IMR-90 (cell line): ENCODE data around the gene ERGIC1. TPM values are rescaled to one million over a fixed set of nuclear protein-coding genes. Genes with fewer than 3 reads are reported as not detected.

Experiments used
- ATAC-seq: fragments of 200-7000 bp; cut with Tn5 transposase; 2 replicates; pipeline ENCODE4 v1.9.1; 2020; ENCODE audit warnings: low read depth, mild to moderate bottlenecking, moderate library complexity
- BruUV-seq: library from RNA; stranded (reverse); fragments of 400-500 nt; replicated peaks from 2 replicates; lab custom pipeline; 2021; lab: Mats Ljungman, UMichigan
- CTCF ChIA-PET: fragments of 300-600 bp; formaldehyde crosslinking; extraction: SDS; loops from one replicate; lab custom pipeline; 2021; ENCODE audit warnings: antibody characterized with exemption; lab: Yijun Ruan, JAX
- POLR2A ChIA-PET: fragments of 300-600 bp; sonication (Branson Sonifier 250); formaldehyde crosslinking; loops from one replicate; lab custom pipeline; 2022; ENCODE audit warnings: antibody characterized with exemption; ENCODE audit not compliant: unreplicated experiment; lab: Charles Lee
- DNase-seq: peaks from one replicate; pipeline ENCODE4 v3.0.0; 2013
- H2AFZ ChIP-seq: replicated peaks from 2 replicates; pipeline ENCODE3; 2013; ENCODE audit warnings: low read length, mild to moderate bottlenecking; ENCODE audit not compliant: poor library complexity
- H2AK5ac ChIP-seq: 2 replicates; pipeline ENCODE4 v1.6.1; 2013; ENCODE audit warnings: low read depth, low read length, inconsistent platforms
- H2AK9ac ChIP-seq: replicated peaks from 2 replicates; pipeline ENCODE3; 2013; ENCODE audit warnings: mild to moderate bottlenecking, low read depth, low read length, moderate library complexity; ENCODE audit not compliant: poor library complexity
- H2BK120ac ChIP-seq: 2 replicates; pipeline ENCODE4 v1.6.1; 2013; ENCODE audit warnings: low read depth, low read length, inconsistent platforms
- H2BK15ac ChIP-seq: 3 replicates; pipeline ENCODE4 v1.6.1; 2013; ENCODE audit warnings: low read depth, low read length, inconsistent platforms
- H2BK20ac ChIP-seq: 2 replicates; pipeline ENCODE4 v1.6.1; 2013; ENCODE audit warnings: low read depth, mild to moderate bottlenecking, inconsistent platforms, low read length, moderate library complexity
- H2BK5ac ChIP-seq: 2 replicates; pipeline ENCODE4 v1.6.1; 2013; ENCODE audit warnings: mild to moderate bottlenecking, low read depth, low read length, inconsistent platforms; ENCODE audit not compliant: poor library complexity, severe bottlenecking
- H3K14ac ChIP-seq: replicated peaks from 2 replicates; pipeline ENCODE4 v1.6.1; 2013; ENCODE audit warnings: low read depth, low read length, inconsistent platforms
- H3K18ac ChIP-seq: 2 replicates; pipeline ENCODE4 v1.6.1; 2013; ENCODE audit warnings: low read depth, low read length, control low read depth
- H3K23ac ChIP-seq: 2 replicates; pipeline ENCODE4 v1.6.1; 2013; ENCODE audit warnings: low read depth, low read length, inconsistent platforms
- H3K27ac ChIP-seq: 2 replicates; pipeline ENCODE4 v1.5.1; 2013; ENCODE audit warnings: mild to moderate bottlenecking, control low read depth, low read length; ENCODE audit not compliant: insufficient read depth
- H3K27me3 ChIP-seq: 2 replicates; pipeline ENCODE4 v1.6.1; 2013; ENCODE audit warnings: low read length; ENCODE audit not compliant: control insufficient read depth, insufficient read depth
- H3K36me3 ChIP-seq: 2 replicates; pipeline ENCODE4 v1.6.1; 2013; ENCODE audit warnings: low read length, mixed read lengths; ENCODE audit not compliant: control insufficient read depth, insufficient read depth
- H3K4ac ChIP-seq: 2 replicates; pipeline ENCODE4 v1.6.1; 2013; ENCODE audit warnings: low read depth, low read length, inconsistent platforms
- H3K4me1 ChIP-seq: 2 replicates; pipeline ENCODE4 v1.6.1; 2013; ENCODE audit warnings: low read length, mixed read lengths; ENCODE audit not compliant: control insufficient read depth, insufficient read depth
- H3K4me2 ChIP-seq: 2 replicates; pipeline ENCODE4 v1.6.1; 2013; ENCODE audit warnings: low read depth, mild to moderate bottlenecking, control low read depth, low read length, moderate library complexity
- H3K4me3 ChIP-seq: 2 replicates; pipeline ENCODE4 v1.5.1; 2013; ENCODE audit warnings: low read depth, mild to moderate bottlenecking, control low read depth, low read length, moderate library complexity; ENCODE audit not compliant: insufficient read depth
- H3K56ac ChIP-seq: 2 replicates; pipeline ENCODE4 v1.6.1; 2013; ENCODE audit warnings: low read length, inconsistent platforms; ENCODE audit not compliant: insufficient read depth; ENCODE audit errors: extremely low read depth
- H3K79me1 ChIP-seq, 2 experiments: 2 replicates each; pipeline ENCODE4 v1.6.1; 2013; ENCODE audit warnings: low read length in 2 of 2, inconsistent platforms in 1 of 2, low read depth in 1 of 2
- H3K9ac ChIP-seq: 2 replicates; pipeline ENCODE4 v1.6.1; 2013; ENCODE audit warnings: low read depth, low read length, control low read depth
- H3K9me1 ChIP-seq: 2 replicates; pipeline ENCODE4 v1.6.1; 2013; ENCODE audit warnings: low read length, inconsistent platforms; ENCODE audit not compliant: insufficient read depth
- H3K9me3 ChIP-seq: 2 replicates; pipeline ENCODE4 v1.6.1; 2013; ENCODE audit warnings: low read length; ENCODE audit not compliant: control insufficient read depth, insufficient read depth
- H4K20me1 ChIP-seq: 2 replicates; pipeline ENCODE4 v1.6.1; 2013; ENCODE audit warnings: low read length, inconsistent platforms; ENCODE audit not compliant: insufficient read depth
- H4K5ac ChIP-seq: 2 replicates; pipeline ENCODE4 v1.6.1; 2013; ENCODE audit warnings: mild to moderate bottlenecking, low read depth, low read length, control low read depth
- H4K8ac ChIP-seq, 2 experiments: 2 replicates each; pipeline ENCODE4 v1.6.1; 2013; ENCODE audit warnings: low read depth in 2 of 2, low read length in 2 of 2, control low read depth in 1 of 2, inconsistent platforms in 1 of 2
- H4K91ac ChIP-seq: 2 replicates; pipeline ENCODE4 v1.6.1; 2013; ENCODE audit warnings: low read depth, low read length, inconsistent platforms; ENCODE audit not compliant: insufficient read depth
- BHLHE40 ChIP-seq: fragments of 150-350 bp; IDR thresholded peaks from 2 replicates; pipeline ENCODE4 v1.6.1; 2016; ENCODE audit warnings: mild to moderate bottlenecking, low read depth, low read length
- CEBPB ChIP-seq: IDR thresholded peaks from 2 replicates; pipeline ENCODE4 v1.6.1; 2012; ENCODE audit warnings: low read depth, low read length, improper control_type of control experiment
- CHD1 ChIP-seq: IDR thresholded peaks from 2 replicates; pipeline ENCODE4 v1.6.1; 2012; ENCODE audit warnings: low read depth, low read length, improper control_type of control experiment
- CTCF ChIP-seq: conservative IDR thresholded peaks from 2 replicates; pipeline ENCODE4 v1.5.1; 2012; ENCODE audit warnings: mild to moderate bottlenecking, low read depth, low read length, improper control_type of control experiment
- FOS ChIP-seq: fragments of 150-350 bp; IDR thresholded peaks from 2 replicates; pipeline ENCODE4 v1.6.1; 2016; ENCODE audit warnings: low read depth, low read length
- MAZ ChIP-seq: IDR thresholded peaks from 2 replicates; pipeline ENCODE4 v1.6.1; 2012; ENCODE audit warnings: low read depth, mild to moderate bottlenecking, low read length, improper control_type of control experiment, moderate library complexity, borderline replicate concordance
- MXI1 ChIP-seq: IDR thresholded peaks from 2 replicates; pipeline ENCODE4 v1.6.1; 2012; ENCODE audit warnings: low read depth, mild to moderate bottlenecking, low read length, moderate library complexity, borderline replicate concordance
- POLR2A ChIP-seq: IDR thresholded peaks from 2 replicates; pipeline ENCODE4 v1.6.1; 2012; ENCODE audit warnings: mild to moderate bottlenecking, low read depth, low read length
- RAD21 ChIP-seq: IDR thresholded peaks from 2 replicates; pipeline ENCODE4 v1.6.1; 2012; ENCODE audit warnings: low read length, improper control_type of control experiment
- RCOR1 ChIP-seq: IDR thresholded peaks from 2 replicates; pipeline ENCODE4 v1.6.1; 2012; ENCODE audit warnings: mild to moderate bottlenecking, low read length, improper control_type of control experiment; ENCODE audit not compliant: insufficient replicate concordance
- SMC3 ChIP-seq: fragments of 150-350 bp; IDR thresholded peaks from 2 replicates; pipeline ENCODE4 v1.6.1; 2016; ENCODE audit warnings: low read depth, mild to moderate bottlenecking, antibody characterized with exemption, low read length, moderate library complexity
- USF2 ChIP-seq: fragments of 150-350 bp; IDR thresholded peaks from 2 replicates; pipeline ENCODE4 v1.6.1; 2017; ENCODE audit warnings: mild to moderate bottlenecking, antibody characterized with exemption, low read length, low read depth
- WGBS, 2 experiments: methylation state at CpG; one replicate each; pipeline versions ENCODE4 v1.1.5 to v1.1.7; 2013; ENCODE audit warnings: missing lambda C conversion rate in 2 of 2; ENCODE audit not compliant: insufficient read length in 1 of 2; ENCODE audit errors: extremely low coverage in 2 of 2; 5-methylcytosine and 5-hydroxymethylcytosine counted together
- dilution Hi-C: fragments of 300-500 bp; cut with HindIII; formaldehyde crosslinking; loops from one replicate; pipeline ENCODE4 v1.14.3; 2018; ENCODE audit warnings: low sequenced_read_pairs; ENCODE audit not compliant: unreplicated experiment
- in situ Hi-C: fragments of 300-500 bp; cut with MboI; formaldehyde crosslinking; loops from 3 replicates; pipeline ENCODE4 v1.14.3; 2019; ENCODE audit warnings: low sequenced_read_pairs, inconsistent platforms, mixed read lengths
- intact Hi-C: fragments of 100-400 bp; cut with micrococcal nuclease; formaldehyde crosslinking; loops from 2 replicates; pipeline ENCODE4 v1.10.0; 2022
- polyA plus RNA-seq, 3 experiments: library from polyadenylated mRNA; depleted of rRNA; stranded (reverse); fragments of >200 nt; gene quantifications; 2 replicates each; pipeline ENCODE4 v1.2.3, GENCODE V29; 2012; ENCODE audit warnings: low replicate concordance in 1 of 3
- total RNA-seq: library from RNA; depleted of rRNA; stranded (reverse); fragments of >200 nt; gene quantifications from 2 replicates; pipeline ENCODE4 v1.2.3, GENCODE V29; 2012
- TF ChIP-seq, protein P1 (sequence below): fragments of 150-350 bp; IDR thresholded peaks from 2 replicates; pipeline ENCODE4 v1.6.1; 2016; ENCODE audit warnings: low read depth, mild to moderate bottlenecking, low read length, moderate library complexity, borderline replicate concordance

The ERGIC1 gene
- total and polyA plus RNA-seq, 2 of the 4 experiments (the other 2 are of a cell fraction), result 134 to 192 TPM

DNA sequence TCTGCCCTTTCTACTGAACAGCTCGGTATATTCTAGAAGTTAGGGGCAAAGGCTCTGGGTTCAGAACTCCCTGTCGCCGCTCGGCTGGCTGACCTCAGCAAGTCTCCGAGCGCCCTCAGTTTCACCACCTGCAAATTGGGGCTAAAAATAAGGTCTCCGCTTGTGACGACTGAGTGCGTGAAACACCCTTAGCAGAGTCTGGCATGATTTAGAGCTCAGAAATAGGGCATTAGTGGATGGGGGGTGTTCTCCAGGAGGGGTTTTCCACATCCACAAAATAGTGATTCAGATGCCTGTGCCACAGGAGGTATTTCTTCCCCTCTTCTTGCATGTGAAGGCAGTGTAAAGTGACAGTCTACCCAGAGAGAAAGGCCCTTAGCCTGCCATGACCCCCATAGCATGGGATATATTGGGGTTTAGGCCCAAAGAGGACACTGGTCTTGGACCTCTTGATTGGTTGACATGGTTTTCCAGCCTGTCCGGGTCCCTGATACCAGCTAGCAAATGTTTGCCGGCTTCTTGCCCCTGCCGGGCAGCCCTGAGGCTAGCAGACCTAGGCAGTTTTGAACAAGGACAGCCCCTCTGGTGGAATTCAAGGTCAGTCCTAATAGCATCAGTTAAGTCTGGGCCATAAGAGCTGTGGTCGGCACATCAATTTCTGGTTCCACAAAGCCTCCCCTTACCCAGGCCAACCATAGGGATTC lies 1.4 kb downstream of the ERGIC1 start:
- H4K5ac ChIP-seq, result 0 out of 2 replicates have a peak overlapping the region, but pooled peaks have one; percentile 14
- peak overlapping the region; percentile 83 for H2AK5ac ChIP-seq
- H3K9me3 ChIP-seq, result no peaks in the 10 kb centered on the region
- dilution Hi-C loops, result no loop called here
- peak overlapping the region; percentile 88 for H3K9ac ChIP-seq
- H4K91ac ChIP-seq, result peak overlapping the region; percentile 79
- peak overlapping the region; percentile 99 for H2AK9ac ChIP-seq
- H3K14ac ChIP-seq, result peak overlapping the region; percentile 84
- H3K4me1 ChIP-seq, result peaks cover 26% of the 10 kb centered on the region
- in situ Hi-C loops, result no loop called here
- peak overlapping the region; percentile 81 for H3K4me2 ChIP-seq
- ATAC-seq (no peak), DNase-seq (no peak)
- H2AFZ ChIP-seq, result no peak overlapping the region
- peak overlapping the region; percentile 91 for H3K27ac ChIP-seq
- BruUV-seq, result no TSS peak
- no peaks in the 10 kb centered on the region for H3K27me3 ChIP-seq
- H4K20me1 ChIP-seq, result peaks cover 18% of the 10 kb centered on the region; the same call in 1 of the 2 replicates
- peak overlapping the region; percentile 71 for H2BK120ac ChIP-seq
- no peak overlapping the region; the same call in 1 of the 2 replicates for H2BK20ac ChIP-seq
- H3K36me3 ChIP-seq, result peaks cover 20% of the 10 kb centered on the region
- H3K23ac ChIP-seq, result peak overlapping the region; percentile 95
- ChIA-PET CTCF (interaction anchor here (0.8 kb wide), 1 partner anchor 27 kb away, joined by 3 read pairs; no protein-coding TSS in a partner anchor), POLR2A (no interaction called here)
- no peak for TF ChIP-seq FOS
- TF ChIP-seq MXI1, result no peak
- TF ChIP-seq, protein P1, sequence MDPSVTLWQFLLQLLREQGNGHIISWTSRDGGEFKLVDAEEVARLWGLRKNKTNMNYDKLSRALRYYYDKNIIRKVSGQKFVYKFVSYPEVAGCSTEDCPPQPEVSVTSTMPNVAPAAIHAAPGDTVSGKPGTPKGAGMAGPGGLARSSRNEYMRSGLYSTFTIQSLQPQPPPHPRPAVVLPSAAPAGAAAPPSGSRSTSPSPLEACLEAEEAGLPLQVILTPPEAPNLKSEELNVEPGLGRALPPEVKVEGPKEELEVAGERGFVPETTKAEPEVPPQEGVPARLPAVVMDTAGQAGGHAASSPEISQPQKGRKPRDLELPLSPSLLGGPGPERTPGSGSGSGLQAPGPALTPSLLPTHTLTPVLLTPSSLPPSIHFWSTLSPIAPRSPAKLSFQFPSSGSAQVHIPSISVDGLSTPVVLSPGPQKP, result no peak
- TF ChIP-seq RCOR1, result no peak
- no peak for TF ChIP-seq CTCF
- no peak for TF ChIP-seq CEBPB
- TF ChIP-seq POLR2A, result no peak
- no peak for TF ChIP-seq RAD21
- TF ChIP-seq CHD1, result no peak
- no peak for TF ChIP-seq USF2
- no peak for TF ChIP-seq SMC3
- no peak for TF ChIP-seq MAZ
- no peak for TF ChIP-seq BHLHE40
- peaks cover 7 to 83% of the 10 kb centered on the region in 2 experiments; a peak in 3 of 4 replicates for H3K79me1 ChIP-seq
- H4K8ac ChIP-seq, result peak overlapping the region; percentile 81 to 85; a peak in 3 of 4 replicates
- WGBS, 2 experiments, result 90% methylated on average over 7 of the region's 13 CpGs; no CpG with 5 or more reads in 1 of the 2 experiments
- H3K56ac ChIP-seq, result peak overlapping the region; percentile 87
- no peak overlapping the region; the same call in 2 of the 3 replicates for H2BK15ac ChIP-seq
- H3K4ac ChIP-seq, result peak overlapping the region; percentile 71
- H2BK5ac ChIP-seq, result peak overlapping the region; percentile 84
- H3K9me1 ChIP-seq, result peaks cover 41% of the 10 kb centered on the region
- H3K18ac ChIP-seq, result peak overlapping the region; percentile 10; the same call in 1 of the 2 replicates
- H3K4me3 ChIP-seq, result peak overlapping the region; percentile 96
- intact Hi-C loops, result loop anchor here (10.0 kb wide), 1 partner anchor 121 kb away; no protein-coding TSS in a partner anchor
